Forelimb muscle (tissue), 1 donor: ENCODE results near the gene HOXC9. TPM values are rescaled to one million over a fixed set of nuclear protein-coding genes. Genes with fewer than 3 reads are reported as not detected.

Experiments used
- polyA plus RNA-seq: library from polyadenylated mRNA; unstranded; fragments of 120-200 nt; gene quantifications from one replicate; pipeline ENCODE4 v1.2.1, GENCODE V29; 2013; ENCODE audit not compliant: insufficient read length

HOXC9 gene
- polyA plus RNA-seq, 1 donor, result 0.52 TPM

Other genes with a start within 250 kb of the HOXC9 start
- not detected for gene CISTR, start 248.2 kb upstream of the HOXC9 start, polyA plus RNA-seq
- not detected for gene HOXC13, start 61.3 kb upstream of the HOXC9 start, polyA plus RNA-seq
- gene HOXC12, start 45.3 kb upstream of the HOXC9 start, polyA plus RNA-seq, result not detected
- gene HOXC11, start 27.0 kb upstream of the HOXC9 start, polyA plus RNA-seq, result not detected
- gene HOTAIR, start 25.2 kb upstream of the HOXC9 start, polyA plus RNA-seq, result not detected
- gene HOXC10, start 15.0 kb upstream of the HOXC9 start, polyA plus RNA-seq, result 0.09 TPM
- 0.24 TPM for gene HOXC8, start 8.8 kb downstream of the HOXC9 start, polyA plus RNA-seq
- gene HOXC6, start 28.3 kb downstream of the HOXC9 start, polyA plus RNA-seq, result 4.7 TPM
- gene HOXC5, start 32.9 kb downstream of the HOXC9 start, polyA plus RNA-seq, result 0.52 TPM
- gene HOXC4, start 53.7 kb downstream of the HOXC9 start, polyA plus RNA-seq, result 9.1 TPM
- gene SMUG1, start 188.8 kb downstream of the HOXC9 start, polyA plus RNA-seq, result 22.6 TPM